ENCODE results near the gene LTBP1. TPM values are rescaled to one million over a fixed set of nuclear protein-coding genes. Genes with fewer than 3 reads are reported as not detected.

Gene LTBP1
- total and polyA plus RNA-seq, 2 experiments from 2014 or later: 15.7 to 49.8 TPM

DNA sequence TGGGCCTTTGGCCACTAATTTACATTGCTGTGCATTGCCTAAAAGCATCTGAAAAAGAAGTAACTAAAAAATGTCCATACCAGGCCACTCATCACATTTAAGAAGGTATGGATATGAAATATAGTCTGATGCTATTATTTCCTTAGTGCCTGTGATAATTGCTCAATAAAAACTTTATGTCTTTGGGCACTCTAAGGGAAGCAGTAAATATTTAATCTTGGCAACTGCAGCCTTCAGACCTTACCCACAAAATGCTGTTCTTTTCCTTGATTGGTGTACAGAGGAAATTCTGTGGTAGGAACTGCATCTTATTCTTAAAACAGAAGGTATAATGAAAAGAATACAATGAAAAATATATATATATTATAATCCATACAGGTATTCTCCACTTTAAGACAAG lies 403.9 kb downstream of the LTBP1 start:
- peaks cover 7% of the 10 kb centered on the region for H3K36me3 Mint-ChIP-seq (ENCODE audit: low read depth)
- Histone ChIP-seq H3K4me3 (no peak overlapping the region), H3K27me3 (ENCODE audit: insufficient read depth) (no peaks in the 10 kb centered on the region), H3K4me1 (ENCODE audit: insufficient read depth) (no peaks in the 10 kb centered on the region), H3K27ac (ENCODE audit: low read depth) (no peak overlapping the region), H2AFZ (no peak overlapping the region), H3F3A (replicated peaks; ENCODE audit: low read depth) (no peaks in the 10 kb centered on the region), H3K36me3 (ENCODE audit: insufficient read depth) (peaks cover under 1% of the 10 kb centered on the region; the same call in 1 of the 2 replicates), H3K9me2 (ENCODE audit: insufficient read depth) (no peaks in the 10 kb centered on the region), H3K79me2 (replicated peaks; ENCODE audit: insufficient read depth) (no peaks in the 10 kb centered on the region), H4K20me1 (replicated peaks; ENCODE audit: insufficient read depth) (no peaks in the 10 kb centered on the region), H3K4me2 (no peak overlapping the region)
- DNase-seq (ENCODE audit: low spot score): no peak
- H3K4me3 Mint-ChIP-seq: no peak overlapping the region
- TF ChIP-seq STAT1 (IDR thresholded peaks at IDR 0.05; ENCODE audit: unreplicated experiment) (no peak), EZH2 (IDR thresholded peaks at IDR 0.05; ENCODE audit: low read depth, unreplicated experiment) (no peak), NANOG (IDR thresholded peaks at IDR 0.05; ENCODE audit: borderline replicate concordance) (no peak), CTCF (conservative IDR thresholded peaks at IDR 0.05; ENCODE audit: low read depth in 2 of 2) (no peak), EZH2phosphoT487 (IDR thresholded peaks at IDR 0.05; ENCODE audit: unreplicated experiment) (no peak), POLR2AphosphoS5 (IDR thresholded peaks at IDR 0.05; ENCODE audit: low read depth) (no peak), JUNB (IDR thresholded peaks at IDR 0.05; ENCODE audit: unreplicated experiment) (no peak), CREB1 (CRISPR knock-in tag; IDR thresholded peaks at IDR 0.05; ENCODE audit: low read depth) (no peak)
- TF ChIP-seq, protein P1, sequence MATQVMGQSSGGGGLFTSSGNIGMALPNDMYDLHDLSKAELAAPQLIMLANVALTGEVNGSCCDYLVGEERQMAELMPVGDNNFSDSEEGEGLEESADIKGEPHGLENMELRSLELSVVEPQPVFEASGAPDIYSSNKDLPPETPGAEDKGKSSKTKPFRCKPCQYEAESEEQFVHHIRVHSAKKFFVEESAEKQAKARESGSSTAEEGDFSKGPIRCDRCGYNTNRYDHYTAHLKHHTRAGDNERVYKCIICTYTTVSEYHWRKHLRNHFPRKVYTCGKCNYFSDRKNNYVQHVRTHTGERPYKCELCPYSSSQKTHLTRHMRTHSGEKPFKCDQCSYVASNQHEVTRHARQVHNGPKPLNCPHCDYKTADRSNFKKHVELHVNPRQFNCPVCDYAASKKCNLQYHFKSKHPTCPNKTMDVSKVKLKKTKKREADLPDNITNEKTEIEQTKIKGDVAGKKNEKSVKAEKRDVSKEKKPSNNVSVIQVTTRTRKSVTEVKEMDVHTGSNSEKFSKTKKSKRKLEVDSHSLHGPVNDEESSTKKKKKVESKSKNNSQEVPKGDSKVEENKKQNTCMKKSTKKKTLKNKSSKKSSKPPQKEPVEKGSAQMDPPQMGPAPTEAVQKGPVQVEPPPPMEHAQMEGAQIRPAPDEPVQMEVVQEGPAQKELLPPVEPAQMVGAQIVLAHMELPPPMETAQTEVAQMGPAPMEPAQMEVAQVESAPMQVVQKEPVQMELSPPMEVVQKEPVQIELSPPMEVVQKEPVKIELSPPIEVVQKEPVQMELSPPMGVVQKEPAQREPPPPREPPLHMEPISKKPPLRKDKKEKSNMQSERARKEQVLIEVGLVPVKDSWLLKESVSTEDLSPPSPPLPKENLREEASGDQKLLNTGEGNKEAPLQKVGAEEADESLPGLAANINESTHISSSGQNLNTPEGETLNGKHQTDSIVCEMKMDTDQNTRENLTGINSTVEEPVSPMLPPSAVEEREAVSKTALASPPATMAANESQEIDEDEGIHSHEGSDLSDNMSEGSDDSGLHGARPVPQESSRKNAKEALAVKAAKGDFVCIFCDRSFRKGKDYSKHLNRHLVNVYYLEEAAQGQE (IDR thresholded peaks at IDR 0.05; ENCODE audit: unreplicated experiment): no peak
- TF ChIP-seq, protein P2, sequence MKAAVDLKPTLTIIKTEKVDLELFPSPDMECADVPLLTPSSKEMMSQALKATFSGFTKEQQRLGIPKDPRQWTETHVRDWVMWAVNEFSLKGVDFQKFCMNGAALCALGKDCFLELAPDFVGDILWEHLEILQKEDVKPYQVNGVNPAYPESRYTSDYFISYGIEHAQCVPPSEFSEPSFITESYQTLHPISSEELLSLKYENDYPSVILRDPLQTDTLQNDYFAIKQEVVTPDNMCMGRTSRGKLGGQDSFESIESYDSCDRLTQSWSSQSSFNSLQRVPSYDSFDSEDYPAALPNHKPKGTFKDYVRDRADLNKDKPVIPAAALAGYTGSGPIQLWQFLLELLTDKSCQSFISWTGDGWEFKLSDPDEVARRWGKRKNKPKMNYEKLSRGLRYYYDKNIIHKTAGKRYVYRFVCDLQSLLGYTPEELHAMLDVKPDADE (IDR thresholded peaks at IDR 0.05): no peak
- TF ChIP-seq, protein P3, sequence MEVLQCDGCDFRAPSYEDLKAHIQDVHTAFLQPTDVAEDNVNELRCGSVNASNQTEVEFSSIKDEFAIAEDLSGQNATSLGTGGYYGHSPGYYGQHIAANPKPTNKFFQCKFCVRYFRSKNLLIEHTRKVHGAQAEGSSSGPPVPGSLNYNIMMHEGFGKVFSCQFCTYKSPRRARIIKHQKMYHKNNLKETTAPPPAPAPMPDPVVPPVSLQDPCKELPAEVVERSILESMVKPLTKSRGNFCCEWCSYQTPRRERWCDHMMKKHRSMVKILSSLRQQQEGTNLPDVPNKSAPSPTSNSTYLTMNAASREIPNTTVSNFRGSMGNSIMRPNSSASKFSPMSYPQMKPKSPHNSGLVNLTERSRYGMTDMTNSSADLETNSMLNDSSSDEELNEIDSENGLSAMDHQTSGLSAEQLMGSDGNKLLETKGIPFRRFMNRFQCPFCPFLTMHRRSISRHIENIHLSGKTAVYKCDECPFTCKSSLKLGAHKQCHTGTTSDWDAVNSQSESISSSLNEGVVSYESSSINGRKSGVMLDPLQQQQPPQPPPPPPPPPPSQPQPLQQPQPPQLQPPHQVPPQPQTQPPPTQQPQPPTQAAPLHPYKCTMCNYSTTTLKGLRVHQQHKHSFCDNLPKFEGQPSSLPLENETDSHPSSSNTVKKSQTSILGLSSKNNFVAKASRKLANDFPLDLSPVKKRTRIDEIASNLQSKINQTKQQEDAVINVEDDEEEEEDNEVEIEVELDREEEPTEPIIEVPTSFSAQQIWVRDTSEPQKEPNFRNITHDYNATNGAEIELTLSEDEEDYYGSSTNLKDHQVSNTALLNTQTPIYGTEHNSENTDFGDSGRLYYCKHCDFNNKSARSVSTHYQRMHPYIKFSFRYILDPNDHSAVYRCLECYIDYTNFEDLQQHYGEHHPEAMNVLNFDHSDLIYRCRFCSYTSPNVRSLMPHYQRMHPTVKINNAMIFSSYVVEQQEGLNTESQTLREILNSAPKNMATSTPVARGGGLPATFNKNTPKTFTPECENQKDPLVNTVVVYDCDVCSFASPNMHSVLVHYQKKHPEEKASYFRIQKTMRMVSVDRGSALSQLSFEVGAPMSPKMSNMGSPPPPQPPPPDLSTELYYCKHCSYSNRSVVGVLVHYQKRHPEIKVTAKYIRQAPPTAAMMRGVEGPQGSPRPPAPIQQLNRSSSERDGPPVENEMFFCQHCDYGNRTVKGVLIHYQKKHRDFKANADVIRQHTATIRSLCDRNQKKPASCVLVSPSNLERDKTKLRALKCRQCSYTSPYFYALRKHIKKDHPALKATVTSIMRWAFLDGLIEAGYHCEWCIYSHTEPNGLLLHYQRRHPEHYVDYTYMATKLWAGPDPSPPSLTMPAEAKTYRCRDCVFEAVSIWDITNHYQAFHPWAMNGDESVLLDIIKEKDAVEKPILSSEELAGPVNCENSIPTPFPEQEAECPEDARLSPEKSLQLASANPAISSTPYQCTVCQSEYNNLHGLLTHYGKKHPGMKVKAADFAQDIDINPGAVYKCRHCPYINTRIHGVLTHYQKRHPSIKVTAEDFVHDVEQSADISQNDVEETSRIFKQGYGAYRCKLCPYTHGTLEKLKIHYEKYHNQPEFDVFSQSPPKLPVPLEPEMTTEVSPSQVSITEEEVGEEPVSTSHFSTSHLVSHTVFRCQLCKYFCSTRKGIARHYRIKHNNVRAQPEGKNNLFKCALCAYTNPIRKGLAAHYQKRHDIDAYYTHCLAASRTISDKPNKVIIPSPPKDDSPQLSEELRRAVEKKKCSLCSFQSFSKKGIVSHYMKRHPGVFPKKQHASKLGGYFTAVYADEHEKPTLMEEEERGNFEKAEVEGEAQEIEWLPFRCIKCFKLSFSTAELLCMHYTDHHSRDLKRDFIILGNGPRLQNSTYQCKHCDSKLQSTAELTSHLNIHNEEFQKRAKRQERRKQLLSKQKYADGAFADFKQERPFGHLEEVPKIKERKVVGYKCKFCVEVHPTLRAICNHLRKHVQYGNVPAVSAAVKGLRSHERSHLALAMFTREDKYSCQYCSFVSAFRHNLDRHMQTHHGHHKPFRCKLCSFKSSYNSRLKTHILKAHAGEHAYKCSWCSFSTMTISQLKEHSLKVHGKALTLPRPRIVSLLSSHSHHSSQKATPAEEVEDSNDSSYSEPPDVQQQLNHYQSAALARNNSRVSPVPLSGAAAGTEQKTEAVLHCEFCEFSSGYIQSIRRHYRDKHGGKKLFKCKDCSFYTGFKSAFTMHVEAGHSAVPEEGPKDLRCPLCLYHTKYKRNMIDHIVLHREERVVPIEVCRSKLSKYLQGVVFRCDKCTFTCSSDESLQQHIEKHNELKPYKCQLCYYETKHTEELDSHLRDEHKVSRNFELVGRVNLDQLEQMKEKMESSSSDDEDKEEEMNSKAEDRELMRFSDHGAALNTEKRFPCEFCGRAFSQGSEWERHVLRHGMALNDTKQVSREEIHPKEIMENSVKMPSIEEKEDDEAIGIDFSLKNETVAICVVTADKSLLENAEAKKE (CRISPR knock-in tag; IDR thresholded peaks at IDR 0.05): no peak
- no peaks in the 10 kb centered on the region for H3K27me3 Mint-ChIP-seq (ENCODE audit: insufficient read depth, low read depth, poor library complexity)
- no peak for ATAC-seq
- peaks cover 3% of the 10 kb centered on the region; the same call in 1 of the 3 replicates for H3K9me3 Mint-ChIP-seq
- no peak overlapping the region for H3K27ac Mint-ChIP-seq
- no peaks in the 10 kb centered on the region for H3K4me1 Mint-ChIP-seq

Measured in GM23338 (cell line).